Stimulated activated naive CD4-positive, alpha-beta T cell treated with Interleukin-2 at 50 U/mL for 16 hours (primary cell): ENCODE measurements around the gene CCM2.
"Not testable (repeated sequence)": the region's sequence is repeated elsewhere in the genome, so short reads cannot be mapped to it uniquely, and the experiment has no call there.

Experiments used
- DNase-seq: peaks from one replicate; lab custom pipeline; 2025; lab: John Stamatoyannopoulos, UW

CCM2 gene

DNA sequence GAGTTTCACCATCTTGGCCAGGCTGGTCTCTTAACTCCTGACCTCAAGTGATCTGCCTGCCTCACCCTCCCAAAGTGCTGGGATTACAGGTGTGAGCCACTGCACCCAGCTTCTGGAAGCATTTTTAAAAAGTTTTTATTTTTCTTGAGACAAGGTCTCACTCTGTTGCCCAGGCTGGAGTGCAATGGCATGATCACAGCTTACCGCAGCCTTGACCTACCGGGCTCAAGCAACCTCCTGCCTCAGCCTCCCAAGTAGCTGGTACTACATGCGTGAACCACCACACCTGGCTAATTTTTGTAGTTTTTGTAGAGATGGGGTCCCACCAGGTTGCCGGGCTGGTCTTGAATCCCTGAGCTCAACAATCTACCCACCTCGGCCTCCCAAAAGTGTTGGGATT, 34.7 kb downstream of the CCM2 start:
- DNase-seq, result not testable (repeated sequence)

DNA sequence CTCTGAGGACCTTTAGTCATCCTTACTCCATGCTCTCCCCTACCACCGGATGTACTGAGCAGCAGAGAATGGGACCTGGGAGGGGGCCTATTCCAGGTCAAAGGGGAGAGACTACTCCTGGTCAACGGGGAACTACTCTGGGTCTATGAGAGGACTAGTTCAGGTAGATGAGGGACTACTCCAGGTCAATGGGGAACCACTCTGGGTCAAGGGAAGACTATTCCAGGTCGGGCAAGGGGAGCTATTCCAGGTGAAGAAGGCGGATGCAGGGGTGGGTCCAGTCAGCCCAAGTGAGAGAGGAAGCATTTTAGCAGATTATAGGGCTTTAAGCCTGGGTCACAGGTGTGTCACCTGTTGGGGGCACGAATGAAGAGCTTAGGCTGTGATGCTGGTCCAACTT, 35.4 kb downstream of the CCM2 start:
- no peak for DNase-seq

- DNase-seq, result no peak
These were observed 35.9 kb downstream of the CCM2 start for GRCh38 chr7:45035893-45036292.

GRCh38 chr7:45036317-45036716, 36.3 kb downstream of the CCM2 start:
- no peak for DNase-seq

DNA sequence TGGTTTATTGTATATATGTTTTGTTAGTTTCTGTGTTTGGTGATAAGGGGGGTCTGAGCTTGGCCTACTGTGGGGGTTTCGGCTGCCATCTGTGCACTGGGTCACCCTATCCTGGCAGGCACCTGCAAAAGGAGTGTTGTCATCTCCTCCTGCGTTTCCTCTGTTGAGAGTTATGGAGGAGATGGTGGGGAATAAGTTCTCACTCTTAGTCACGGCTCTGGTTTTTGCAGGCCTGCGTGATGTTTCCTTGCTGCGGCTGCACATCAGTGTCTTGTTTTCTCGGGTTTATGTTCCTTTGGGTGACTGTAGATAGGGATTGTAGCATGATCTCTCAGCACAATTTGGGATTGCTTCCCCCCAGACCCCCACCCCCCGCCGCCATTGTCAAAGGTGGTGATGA, 36.8 kb downstream of the CCM2 start:
- no peak for DNase-seq

GRCh38 chr7:45037876-45038275, 37.9 kb downstream of the CCM2 start:
- DNase-seq, result no peak

- DNase-seq, result no peak
These were observed 39.1 kb downstream of the CCM2 start for GRCh38 chr7:45039106-45039505.

DNA sequence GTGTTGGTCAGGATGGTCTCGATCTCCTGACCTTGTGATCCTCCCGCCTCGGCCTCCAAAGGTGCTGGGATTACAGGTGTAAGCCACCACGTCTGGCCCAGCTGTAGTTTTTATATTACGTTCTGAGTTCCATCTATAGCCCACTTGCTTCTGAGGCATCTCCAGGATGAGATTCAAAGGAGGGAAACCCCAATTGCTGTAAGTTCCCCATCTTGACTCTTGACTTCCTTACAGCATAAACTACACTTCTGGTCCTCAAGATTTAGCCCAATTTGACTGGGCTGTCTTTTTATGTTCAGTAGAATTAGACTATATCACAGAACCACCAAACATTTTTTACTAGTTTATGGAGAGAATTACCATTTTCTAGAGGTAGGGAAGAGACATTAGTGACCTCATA, 44.3 kb downstream of the CCM2 start:
- no peak for DNase-seq

GRCh38 chr7:45048748-45049147, 48.7 kb downstream of the CCM2 start:
- no peak for DNase-seq

GRCh38 chr7:45050198-45050597, 50.2 kb downstream of the CCM2 start:
- DNase-seq, result no peak

GRCh38 chr7:45052011-45052410, 52.0 kb downstream of the CCM2 start:
- DNase-seq, result no peak

- no peak for DNase-seq
These were observed 53.4 kb downstream of the CCM2 start for GRCh38 chr7:45053401-45053800.

- DNase-seq, result no peak
These were observed 53.9 kb downstream of the CCM2 start for GRCh38 chr7:45053941-45054340.

GRCh38 chr7:45054442-45054841, 54.4 kb downstream of the CCM2 start:
- no peak for DNase-seq

DNA sequence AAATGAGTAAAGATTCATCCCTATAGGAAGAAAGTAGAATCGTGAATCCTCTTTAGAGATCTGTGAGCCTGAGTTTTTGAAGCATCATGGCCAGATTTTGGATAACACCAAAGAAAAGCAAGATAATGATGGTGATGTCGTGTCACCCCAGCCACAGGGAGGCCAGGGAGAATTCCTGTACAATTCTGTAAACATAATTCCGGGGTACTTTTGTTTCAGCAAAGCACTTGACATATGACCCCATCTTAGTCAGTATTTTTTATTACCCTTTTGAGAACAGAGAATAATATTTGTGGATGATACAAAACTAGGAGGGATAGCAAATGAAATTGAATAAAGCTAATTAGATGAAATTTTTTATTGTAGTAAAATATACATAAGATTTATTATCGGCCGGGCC, 55.0 kb downstream of the CCM2 start:
- DNase-seq, result no peak

GRCh38 chr7:45055594-45056219, 55.7 kb downstream of the CCM2 start:
- DNase-seq, result no peak

- DNase-seq, result no peak
These were observed 57.9 kb downstream of the CCM2 start for GRCh38 chr7:45057878-45058277.

- no peak for DNase-seq
These were observed 60.3 kb downstream of the CCM2 start for GRCh38 chr7:45060295-45060694.

DNA sequence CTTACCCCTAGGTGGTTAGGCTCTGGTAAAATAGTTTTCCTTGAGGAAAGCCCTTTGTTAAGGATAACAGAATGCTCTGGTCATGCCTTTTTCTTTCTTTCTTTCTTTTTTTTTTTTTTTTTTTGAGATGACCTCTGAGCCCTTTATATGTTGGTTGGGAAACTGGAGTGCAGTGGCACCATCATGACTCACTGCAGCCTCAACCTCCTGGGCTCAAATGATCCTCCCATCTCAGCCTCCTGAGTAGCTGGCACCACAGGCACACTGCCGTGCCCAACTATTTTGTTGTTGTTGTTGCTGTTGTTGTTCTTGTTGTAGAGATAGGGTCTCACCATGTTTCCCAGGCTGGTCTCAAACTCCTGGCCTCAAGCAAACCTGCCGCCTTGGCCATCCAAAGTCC, 61.4 kb downstream of the CCM2 start:
- no peak for DNase-seq

DNA sequence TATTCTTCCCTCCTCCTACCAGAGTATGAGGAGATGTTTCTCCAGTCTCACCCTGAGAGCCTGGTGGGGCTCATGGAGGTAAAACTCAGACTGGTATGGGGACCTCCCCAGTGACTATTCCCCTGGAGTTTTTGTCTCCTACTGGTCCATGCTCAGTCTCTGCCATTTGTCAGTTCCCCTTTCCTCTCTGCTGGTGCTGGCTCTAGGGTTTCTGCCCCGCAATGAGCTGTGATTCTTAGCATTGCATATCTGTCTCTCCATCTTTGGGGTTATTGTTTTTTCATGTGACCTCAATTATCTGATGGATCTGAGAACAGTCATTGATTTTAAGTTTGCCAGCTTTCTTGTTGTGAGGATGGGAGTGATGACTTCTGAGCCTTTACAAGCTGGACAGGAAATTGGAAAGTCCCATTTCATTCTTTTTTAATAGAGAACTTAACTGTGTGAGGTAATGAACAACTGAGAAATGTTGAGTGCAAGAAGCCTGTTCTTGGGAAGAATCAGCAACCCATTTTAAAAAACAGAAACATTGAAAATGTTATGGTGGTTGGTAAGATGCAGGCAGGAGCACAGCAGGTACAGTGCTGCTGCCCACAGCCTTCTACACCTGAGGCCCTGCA, 61.9 kb downstream of the CCM2 start:
- no peak for DNase-seq

GRCh38 chr7:45064047-45064725, 64.2 kb downstream of the CCM2 start:
- no peak for DNase-seq

DNA sequence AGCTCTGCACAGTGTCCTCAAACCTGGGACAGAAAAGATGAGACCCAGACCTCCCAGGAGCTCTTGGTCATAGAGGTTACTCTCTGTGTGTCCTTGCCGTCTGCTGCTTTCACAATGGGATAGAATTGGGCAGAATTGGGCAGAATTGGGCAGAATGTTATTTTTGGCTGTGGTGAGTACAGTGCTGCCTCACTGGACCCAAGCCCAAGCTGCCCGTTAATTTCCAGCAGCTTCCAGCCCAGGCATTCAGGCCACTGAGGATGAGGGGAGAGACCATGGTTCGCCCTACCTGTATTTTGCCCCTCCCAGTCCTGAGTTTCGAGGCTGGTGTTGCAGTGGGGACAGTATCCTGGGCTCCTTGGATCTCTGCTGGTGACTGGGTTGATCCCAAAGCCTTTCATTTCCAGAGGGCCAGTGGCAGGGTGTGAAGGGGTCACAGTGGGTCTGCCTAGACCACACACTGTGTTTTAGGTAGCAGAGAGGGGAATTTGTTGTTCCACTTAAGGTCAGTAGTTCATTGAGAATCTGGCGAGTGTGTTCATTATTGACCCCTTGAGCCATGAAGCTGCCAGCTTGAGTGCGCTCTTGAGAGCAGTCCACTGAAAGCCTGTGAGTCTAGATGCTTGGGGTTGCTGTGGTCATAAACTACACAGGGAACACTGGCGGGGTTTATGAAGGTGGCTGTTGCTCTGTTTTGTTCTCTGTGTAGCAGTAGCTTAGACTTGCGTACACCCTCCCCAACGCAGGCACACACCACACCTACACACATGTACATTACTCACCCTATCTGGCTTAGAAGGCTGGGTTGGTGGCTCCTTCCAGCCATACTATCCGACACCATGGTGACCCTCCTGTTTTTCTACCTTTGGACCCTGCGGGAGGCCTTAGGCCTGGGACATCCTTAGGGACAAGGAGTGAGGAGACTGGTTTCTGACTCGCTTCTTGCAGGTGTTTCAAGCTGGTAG, 65.3 kb downstream of the CCM2 start:
- DNase-seq, result no peak
